ENCODE results near the gene DTX3. TPM values are rescaled to one million over a fixed set of nuclear protein-coding genes. Genes with fewer than 3 reads are reported as not detected.

Gene DTX3
- total and polyA plus RNA-seq, 12 donors: 20.4 to 136 (median 47.6) TPM

DNA sequence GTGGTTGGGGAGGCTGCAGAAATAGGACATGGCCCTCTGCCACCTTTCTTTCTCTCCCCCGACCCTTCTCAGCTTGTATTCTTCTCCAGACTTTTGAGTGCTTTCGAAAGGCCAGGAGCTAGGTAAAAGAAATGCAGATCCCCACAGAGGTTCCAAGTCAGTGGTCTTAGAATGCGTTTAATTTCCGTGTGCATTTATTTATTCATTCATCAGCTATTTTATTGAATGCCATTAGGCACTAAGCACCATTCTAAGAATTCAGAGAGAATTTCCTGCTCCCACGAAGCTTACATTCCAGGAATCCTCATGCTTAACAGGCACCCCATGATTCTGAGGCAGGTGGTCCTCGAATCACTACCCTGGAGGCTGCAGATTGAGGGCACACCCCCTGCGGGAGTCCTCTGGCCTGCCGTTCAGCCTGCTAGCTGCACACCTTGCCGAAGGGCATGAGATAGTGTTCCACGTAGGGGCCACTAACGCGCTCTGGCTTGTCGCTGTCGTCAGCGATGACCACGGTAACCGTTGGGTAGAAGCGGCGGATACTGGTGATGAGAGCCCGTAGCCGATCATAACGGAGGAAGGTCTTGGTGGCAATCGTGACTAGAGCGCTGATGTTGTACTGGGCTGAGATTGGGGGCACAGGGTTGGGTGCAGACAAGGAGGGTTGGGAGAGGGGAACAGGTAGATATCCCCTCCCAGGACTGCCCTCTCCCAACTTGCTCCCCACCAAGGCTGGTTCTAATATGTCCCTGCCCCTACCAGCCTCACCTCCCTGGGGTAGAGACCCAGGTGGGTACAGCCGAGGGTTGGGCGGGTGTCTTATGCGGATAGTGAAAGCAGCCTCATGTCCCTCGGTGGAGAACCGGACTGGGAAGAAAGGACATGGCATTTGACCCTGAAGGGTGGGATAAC lies 23.9 kb downstream of the DTX3 start:
- intact Hi-C loops (cut with DNase I): no loop called here
- peak in 2 of 7 donors; percentile 12 to 42 for DNase-seq
- WGBS, 4 donors: 65 to 78% (median 68%) methylated on average over 28 to 29 of the region's 29 CpGs
- no peak for TF ChIP-seq POLR2A (IDR thresholded peaks at IDR 0.05)
- TF ChIP-seq, protein P1, sequence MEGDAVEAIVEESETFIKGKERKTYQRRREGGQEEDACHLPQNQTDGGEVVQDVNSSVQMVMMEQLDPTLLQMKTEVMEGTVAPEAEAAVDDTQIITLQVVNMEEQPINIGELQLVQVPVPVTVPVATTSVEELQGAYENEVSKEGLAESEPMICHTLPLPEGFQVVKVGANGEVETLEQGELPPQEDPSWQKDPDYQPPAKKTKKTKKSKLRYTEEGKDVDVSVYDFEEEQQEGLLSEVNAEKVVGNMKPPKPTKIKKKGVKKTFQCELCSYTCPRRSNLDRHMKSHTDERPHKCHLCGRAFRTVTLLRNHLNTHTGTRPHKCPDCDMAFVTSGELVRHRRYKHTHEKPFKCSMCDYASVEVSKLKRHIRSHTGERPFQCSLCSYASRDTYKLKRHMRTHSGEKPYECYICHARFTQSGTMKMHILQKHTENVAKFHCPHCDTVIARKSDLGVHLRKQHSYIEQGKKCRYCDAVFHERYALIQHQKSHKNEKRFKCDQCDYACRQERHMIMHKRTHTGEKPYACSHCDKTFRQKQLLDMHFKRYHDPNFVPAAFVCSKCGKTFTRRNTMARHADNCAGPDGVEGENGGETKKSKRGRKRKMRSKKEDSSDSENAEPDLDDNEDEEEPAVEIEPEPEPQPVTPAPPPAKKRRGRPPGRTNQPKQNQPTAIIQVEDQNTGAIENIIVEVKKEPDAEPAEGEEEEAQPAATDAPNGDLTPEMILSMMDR (IDR thresholded peaks at IDR 0.05): no peak
- H3K27ac ChIP-seq: no peak overlapping the region
- no peaks in the 10 kb centered on the region for H3K36me3 ChIP-seq (replicated peaks in 1 of 2)
- no peaks in the 10 kb centered on the region for H3K9me3 ChIP-seq (replicated peaks in 1 of 3)
- peaks cover 15 to 23% of the 10 kb centered on the region in 2 donors for H3K4me1 ChIP-seq (replicated peaks in 1 of 2)
- peaks cover 59% of the 10 kb centered on the region for H3K27me3 ChIP-seq
- no peak overlapping the region for H3K4me3 ChIP-seq

DNA sequence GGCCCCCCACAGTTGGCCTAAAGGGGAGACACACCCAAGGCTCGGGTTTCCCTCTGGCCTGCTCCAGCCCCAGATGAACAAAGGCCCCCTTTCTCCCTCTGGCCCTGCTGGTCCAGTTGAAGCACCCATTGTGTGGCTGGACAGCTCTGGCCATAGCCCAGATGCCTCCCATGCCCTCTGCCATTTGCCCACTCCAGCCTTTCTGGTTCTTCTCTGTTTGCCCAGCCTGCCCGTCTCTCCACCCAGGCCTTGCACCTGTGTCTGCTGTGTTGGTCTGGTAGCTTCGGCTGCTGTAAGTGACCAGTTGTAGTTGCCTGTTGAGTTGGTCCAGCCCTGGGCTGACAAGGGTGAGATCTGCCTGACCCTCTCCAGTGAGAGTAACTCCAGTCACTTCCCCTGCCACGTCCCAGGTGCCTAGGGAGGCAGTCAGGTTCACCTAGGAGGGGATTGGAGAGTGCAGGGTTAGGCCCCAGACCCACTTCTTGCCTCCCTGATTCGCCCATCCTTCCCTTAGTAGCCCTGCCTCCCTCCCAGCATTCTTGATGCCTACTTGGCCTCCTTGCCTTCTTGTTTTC lies 25.4 kb downstream of the DTX3 start:
- peaks cover 55% of the 10 kb centered on the region for H3K27me3 ChIP-seq
- H3K9me3 ChIP-seq (replicated peaks in 1 of 3): no peaks in the 10 kb centered on the region
- H3K4me1 ChIP-seq (replicated peaks in 1 of 2): peaks cover 15 to 23% of the 10 kb centered on the region in 2 donors
- no peaks in the 10 kb centered on the region for H3K36me3 ChIP-seq (replicated peaks in 1 of 2)
- no peak overlapping the region for H3K27ac ChIP-seq
- no peak overlapping the region for H3K4me3 ChIP-seq
- no peak for TF ChIP-seq POLR2A (IDR thresholded peaks at IDR 0.05)
- TF ChIP-seq, protein P1 (IDR thresholded peaks at IDR 0.05): no peak
- intact Hi-C loops (cut with DNase I): no loop called here
- peak in 1 of 7 donors; percentile 17 for DNase-seq
- 80 to 88% (median 85%) methylated on average over 4 to 5 of the region's 5 CpGs for WGBS, 4 donors

DNA sequence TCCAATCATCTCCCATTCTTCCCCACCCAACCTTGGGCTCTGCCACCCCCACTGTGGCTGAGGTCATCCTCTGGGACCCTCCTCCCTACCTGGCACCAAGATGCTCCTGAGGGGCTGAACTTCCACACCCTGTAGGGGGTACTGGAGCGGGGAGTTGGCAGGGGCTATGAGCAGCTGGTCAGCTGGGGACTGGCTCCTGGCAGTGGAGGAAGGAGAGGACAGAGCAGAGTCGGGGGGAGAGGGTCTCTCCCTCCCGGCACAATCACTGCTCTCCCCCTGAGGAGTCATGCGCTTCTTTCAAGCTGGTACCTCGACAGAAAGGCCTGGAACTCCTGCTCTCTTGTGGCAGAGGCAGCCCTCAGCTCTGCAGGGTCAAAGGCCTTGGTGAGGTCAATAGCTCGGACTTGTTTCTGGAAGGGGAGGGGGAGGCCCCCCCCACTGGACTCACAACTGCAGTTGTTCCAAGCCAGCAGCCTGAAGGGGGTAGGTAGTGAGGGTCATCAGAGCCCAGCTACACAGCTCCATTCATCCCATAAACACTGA lies 26.3 kb downstream of the DTX3 start:
- TF ChIP-seq, protein P1 (IDR thresholded peaks at IDR 0.05): no peak
- TF ChIP-seq POLR2A (IDR thresholded peaks at IDR 0.05): no peak

DNA sequence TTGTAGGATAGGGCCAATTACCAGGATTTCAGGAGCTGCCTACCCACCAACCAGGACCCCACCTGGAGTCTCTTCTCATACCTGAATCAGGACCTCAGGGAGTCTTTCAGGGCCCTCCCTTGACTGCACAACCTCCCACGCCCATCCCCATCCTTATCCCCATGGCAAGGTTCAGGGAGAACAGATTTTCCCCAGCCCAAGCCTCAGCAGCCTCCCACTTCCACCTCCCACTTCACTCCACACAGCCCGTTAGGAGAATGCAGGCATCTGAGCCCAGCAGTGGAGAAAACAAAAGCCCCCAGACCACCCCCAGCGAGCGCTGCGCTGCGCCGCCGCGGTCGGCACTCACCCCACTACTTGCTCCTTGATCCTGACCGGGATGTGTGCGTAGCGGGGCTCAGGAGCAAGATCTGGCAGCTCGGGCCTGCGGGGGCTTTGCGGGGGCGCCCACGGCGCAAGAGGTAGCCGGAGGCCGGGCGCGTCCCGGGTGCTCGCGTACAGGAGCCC lies 27.0 kb downstream of the DTX3 start:
- Histone ChIP-seq H3K4me3 (peak overlapping the region in 1 of 4 donors; percentile 72), H3K27ac (no peak overlapping the region), H3K9me3 (replicated peaks in 1 of 3) (no peaks in the 10 kb centered on the region), H3K27me3 (peaks cover 45% of the 10 kb centered on the region), H3K36me3 (replicated peaks in 1 of 2) (no peaks in the 10 kb centered on the region), H3K4me1 (replicated peaks in 1 of 2) (peaks cover 15 to 23% of the 10 kb centered on the region in 2 donors)
- intact Hi-C loops (cut with DNase I): no loop called here
- peak in 1 of 7 donors; percentile 4 for DNase-seq
- TF ChIP-seq, protein P1 (IDR thresholded peaks at IDR 0.05): no peak
- WGBS, 4 donors: 11 to 56% (median 16%) methylated on average over 1 to 26 of the region's 26 CpGs

More for the DNA sequence above, 26.3 kb downstream of the DTX3 start:
- peak in 1 of 7 donors; percentile 12 for DNase-seq
- intact Hi-C loops (cut with DNase I): no loop called here
- peaks cover 52% of the 10 kb centered on the region for H3K27me3 ChIP-seq
- peaks cover 15 to 23% of the 10 kb centered on the region in 2 donors for H3K4me1 ChIP-seq (replicated peaks in 1 of 2)
- H3K36me3 ChIP-seq (replicated peaks in 1 of 2): no peaks in the 10 kb centered on the region
- no peak overlapping the region for H3K27ac ChIP-seq
- 50 to 68% (median 58%) methylated on average over 3 to 6 of the region's 6 CpGs for WGBS, 4 donors
- H3K4me3 ChIP-seq: no peak overlapping the region
- H3K9me3 ChIP-seq (replicated peaks in 1 of 3): no peaks in the 10 kb centered on the region

Data from adrenal gland (tissue), 12 donors.